ENCODE measurements around the gene HAL. TPM values are rescaled to one million over a fixed set of nuclear protein-coding genes. Genes with fewer than 3 reads are reported as not detected.
A peak's percentile ranks its signal among the peaks of the same experiment; 100 is the strongest.

HAL gene
- total RNA-seq, 1 donor from 2014 or later: not detected

- no peak overlapping the region for H3K27ac ChIP-seq (replicated peaks)
- H3K4me3 ChIP-seq: no peak overlapping the region
- TF ChIP-seq CTCF (IDR thresholded peaks at IDR 0.05; ENCODE audit: borderline replicate concordance): no peak
- no peaks in the 10 kb centered on the region for H3K27me3 ChIP-seq (ENCODE audit: low read depth)
- no peak for DNase-seq
- H3K9me3 ChIP-seq (replicated peaks): no peaks in the 10 kb centered on the region
- intact Hi-C loops (cut with micrococcal nuclease): no loop called here
- peaks cover 77% of the 10 kb centered on the region for H3K36me3 ChIP-seq
- H3K4me1 ChIP-seq: no peaks in the 10 kb centered on the region
Measured at GRCh38 chr12:96025518-96025917, 29.4 kb upstream of the HAL start.

- intact Hi-C loops (cut with micrococcal nuclease): no loop called here
- no peak for TF ChIP-seq CTCF (IDR thresholded peaks at IDR 0.05; ENCODE audit: borderline replicate concordance)
- H3K27ac ChIP-seq (replicated peaks): no peak overlapping the region
- H3K4me3 ChIP-seq: no peak overlapping the region
- no peaks in the 10 kb centered on the region for H3K9me3 ChIP-seq (replicated peaks)
- peaks cover 3% of the 10 kb centered on the region for H3K4me1 ChIP-seq
- no peak for DNase-seq
- H3K27me3 ChIP-seq (ENCODE audit: low read depth): no peaks in the 10 kb centered on the region
- H3K36me3 ChIP-seq: peaks cover 91% of the 10 kb centered on the region
Measured at GRCh38 chr12:96020314-96021003, 24.3 kb upstream of the HAL start.

- DNase-seq: peak; percentile 16
Measured at GRCh38 chr12:96015672-96016071, 19.5 kb upstream of the HAL start.

GRCh38 chr12:96014943-96015599, 18.9 kb upstream of the HAL start:
- Histone ChIP-seq H3K27ac (replicated peaks) (no peak overlapping the region), H3K27me3 (ENCODE audit: low read depth) (no peaks in the 10 kb centered on the region), H3K36me3 (peaks cover 95% of the 10 kb centered on the region), H3K9me3 (replicated peaks) (no peaks in the 10 kb centered on the region), H3K4me1 (peaks cover 11% of the 10 kb centered on the region), H3K4me3 (no peak overlapping the region)
- intact Hi-C loops (cut with micrococcal nuclease): no loop called here
- no peak for TF ChIP-seq CTCF (IDR thresholded peaks at IDR 0.05; ENCODE audit: borderline replicate concordance)
- no peak for DNase-seq

More at GRCh38 chr12:96015672-96016071, 19.5 kb upstream of the HAL start:
- TF ChIP-seq CTCF (IDR thresholded peaks at IDR 0.05; ENCODE audit: borderline replicate concordance): peak; percentile 56
- no peak overlapping the region for H3K27ac ChIP-seq (replicated peaks)
- peaks cover 95% of the 10 kb centered on the region for H3K36me3 ChIP-seq
- H3K9me3 ChIP-seq (replicated peaks): no peaks in the 10 kb centered on the region
- intact Hi-C loops (cut with micrococcal nuclease): no loop called here
- no peaks in the 10 kb centered on the region for H3K27me3 ChIP-seq (ENCODE audit: low read depth)
- no peak overlapping the region for H3K4me3 ChIP-seq
- H3K4me1 ChIP-seq: peaks cover 11% of the 10 kb centered on the region

GRCh38 chr12:96007729-96008128, 11.6 kb upstream of the HAL start:
- TF ChIP-seq CTCF (IDR thresholded peaks at IDR 0.05; ENCODE audit: borderline replicate concordance): no peak
- peaks cover 96% of the 10 kb centered on the region for H3K36me3 ChIP-seq
- H3K9me3 ChIP-seq (replicated peaks): no peaks in the 10 kb centered on the region
- intact Hi-C loops (cut with micrococcal nuclease): no loop called here
- no peaks in the 10 kb centered on the region for H3K27me3 ChIP-seq (ENCODE audit: low read depth)
- no peak overlapping the region for H3K4me3 ChIP-seq
- H3K4me1 ChIP-seq: no peaks in the 10 kb centered on the region
- DNase-seq: no peak
- H3K27ac ChIP-seq (replicated peaks): no peak overlapping the region

All from left ventricle myocardium inferior (tissue), 1 donor.